Retina (tissue), 1 donor: ENCODE measurements around the gene OIP5.
"Not testable (repeated sequence)": the region's sequence is repeated elsewhere in the genome, so short reads cannot be mapped to it uniquely, and the experiment has no call there.

Experiments
- DNase-seq: peaks from one replicate; pipeline ENCODE4 v3.0.0-alpha.2; 2016

Gene OIP5

GRCh38 chr15:41301139-41301538, 31.3 kb downstream of the OIP5 start:
- not testable (repeated sequence) for DNase-seq

- no peak for DNase-seq
Measured at GRCh38 chr15:41292521-41292920, 39.9 kb downstream of the OIP5 start.

- no peak for DNase-seq
Measured at GRCh38 chr15:41291065-41291631, 41.2 kb downstream of the OIP5 start.

GRCh38 chr15:41289953-41290352, 42.4 kb downstream of the OIP5 start:
- DNase-seq, result no peak

- DNase-seq, result no peak
Measured at GRCh38 chr15:41288464-41288863, 43.9 kb downstream of the OIP5 start.

GRCh38 chr15:41286665-41287333, 45.6 kb downstream of the OIP5 start:
- no peak for DNase-seq

GRCh38 chr15:41285285-41285684, 47.1 kb downstream of the OIP5 start:
- no peak for DNase-seq

- no peak for DNase-seq
Measured at GRCh38 chr15:41284427-41285177, 47.8 kb downstream of the OIP5 start.

GRCh38 chr15:41283653-41284426, 48.6 kb downstream of the OIP5 start:
- peak; percentile 98 for DNase-seq

- DNase-seq, result not testable (repeated sequence)
Measured at GRCh38 chr15:41282980-41283652, 49.3 kb downstream of the OIP5 start.

GRCh38 chr15:41282436-41282835, 50.0 kb downstream of the OIP5 start:
- DNase-seq, result not testable (repeated sequence)

GRCh38 chr15:41281236-41281635, 51.2 kb downstream of the OIP5 start:
- no peak for DNase-seq

- no peak for DNase-seq
Measured at GRCh38 chr15:41279535-41280283, 52.7 kb downstream of the OIP5 start.

GRCh38 chr15:41278319-41278718, 54.1 kb downstream of the OIP5 start:
- no peak for DNase-seq

- DNase-seq, result no peak
Measured at GRCh38 chr15:41276831-41277230, 55.6 kb downstream of the OIP5 start.

GRCh38 chr15:41269887-41270286, 62.5 kb downstream of the OIP5 start:
- no peak for DNase-seq

- no peak for DNase-seq
Measured at GRCh38 chr15:41263891-41264351, 68.5 kb downstream of the OIP5 start.

GRCh38 chr15:41262571-41262970, 69.8 kb downstream of the OIP5 start:
- DNase-seq, result no peak

GRCh38 chr15:41260924-41261323, 71.5 kb downstream of the OIP5 start:
- not testable (repeated sequence) for DNase-seq

- DNase-seq, result no peak
Measured at GRCh38 chr15:41259546-41260189, 72.7 kb downstream of the OIP5 start.
